K562 (cell line): ENCODE measurements around the gene RNF123. TPM values are rescaled to one million over a fixed set of nuclear protein-coding genes. Genes with fewer than 3 reads are reported as not detected.

Experiments used
- HEY1 ChIP-seq: fragments of 250-450 bp; sonication (Bioruptor Pico); IDR thresholded peaks from 2 replicates; pipeline ENCODE4 v1.5.0; 2020; ENCODE audit warnings: mild to moderate bottlenecking, moderate library complexity, borderline replicate concordance
- NEUROD1 ChIP-seq: fragments of 150-350 bp; IDR thresholded peaks from 2 replicates; pipeline ENCODE4 v1.6.1; 2014; ENCODE audit warnings: borderline replicate concordance, low read length, low read depth; ENCODE audit not compliant: partially characterized antibody
- NONO ChIP-seq, 2 experiments: fragments of 200-400 bp in 1 of 2; fragments of 450-650 bp in 1 of 2; formaldehyde crosslinking in 1 of 2; IDR thresholded peaks; 2 replicates each; pipeline ENCODE4 v1.6.1; 2017; ENCODE audit warnings: low read depth in 2 of 2, mild to moderate bottlenecking in 2 of 2, moderate library complexity in 2 of 2, low read length in 1 of 2
- POLR2AphosphoS2 ChIP-seq: IDR thresholded peaks from 2 replicates; pipeline ENCODE4 v1.6.1; 2012; ENCODE audit warnings: low read length, improper control_type of control experiment
- ZNF408 ChIP-seq: fragments of 250-450 bp; sonication (Bioruptor Pico); IDR thresholded peaks from 2 replicates; pipeline ENCODE4 v1.4.0; 2020; ENCODE audit warnings: low read depth, mild to moderate bottlenecking, moderate library complexity
- polyA plus RNA-seq, 8 experiments: library from polyadenylated mRNA; depleted of rRNA in 4 of 8; stranded (reverse) in 5 of 8; unstranded in 3 of 8; fragments of >200 nt; fragmentation: Nextera tagmentation in 2 of 8; fragmentation: Illumina TruSeq in 1 of 8; extraction: Ambion mirVana in 2 of 8; extraction: Trizol in 1 of 8; gene quantifications; 2 replicates each; pipeline versions ENCODE4 v1.2.1 to v1.2.3, GENCODE V29; 2011 to 2014; ENCODE audit warnings: inconsistent platforms in 1 of 8, missing spikeins in 1 of 8
- total RNA-seq, 7 experiments: library from RNA; depleted of rRNA in 6 of 7; stranded (reverse); fragments of >200 nt in 6 of 7; fragmentation: Illumina TruSeq in 2 of 7; extraction: Trizol in 2 of 7; gene quantifications; 2 replicates each; pipeline versions ENCODE4 v1.2.1 to v1.2.3, GENCODE V29; 2011 to 2021; ENCODE audit warnings: low replicate concordance in 1 of 7
- TF ChIP-seq, protein P1 (sequence below): fragments of 200-600 bp; sonication (generic); IDR thresholded peaks from one replicate; pipeline ENCODE4 v1.6.1; 2012; ENCODE audit warnings: mild to moderate bottlenecking, low read depth, low read length, inconsistent platforms

Gene RNF123
- total and polyA plus RNA-seq, 9 of the 15 experiments (the other 6 are each of a cell fraction or from before 2014, with no cell fraction given): 8.7 to 53.1 (median 17.5) TPM

DNA sequence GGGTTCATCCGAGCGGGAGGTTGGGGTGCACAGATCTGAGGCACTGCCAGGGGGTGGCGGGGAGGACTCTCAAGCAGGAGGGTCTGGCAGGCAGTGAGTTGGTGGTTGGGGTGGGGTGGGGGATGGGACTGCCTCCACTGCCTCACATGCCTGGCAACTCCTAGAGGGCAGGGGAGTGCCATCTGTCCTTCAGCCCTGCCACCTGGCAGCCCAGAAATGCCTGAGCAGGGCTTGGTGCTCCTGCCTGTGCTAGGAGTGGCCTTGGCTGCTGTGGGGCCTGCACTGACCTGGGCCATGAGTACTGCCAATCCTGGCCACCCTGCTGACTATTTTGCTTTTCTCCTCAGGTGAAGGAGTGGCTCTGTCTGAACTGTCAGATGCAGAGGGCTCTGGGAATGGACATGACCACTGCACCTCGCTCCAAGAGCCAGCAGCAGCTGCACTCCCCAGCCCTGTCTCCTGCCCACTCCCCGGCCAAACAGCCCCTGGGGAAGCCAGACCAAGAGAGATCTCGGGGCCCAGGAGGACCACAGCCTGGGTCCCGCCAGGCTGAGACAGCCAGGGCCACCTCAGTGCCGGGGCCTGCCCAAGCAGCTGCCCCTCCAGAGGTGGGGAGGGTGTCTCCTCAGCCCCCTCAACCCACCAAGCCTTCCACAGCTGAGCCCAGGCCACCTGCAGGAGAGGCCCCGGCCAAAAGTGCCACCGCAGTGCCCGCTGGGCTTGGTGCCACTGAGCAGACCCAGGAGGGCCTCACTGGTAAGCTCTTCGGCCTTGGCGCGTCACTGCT, 47.2 kb upstream of the RNF123 start (continued):
- TF ChIP-seq NEUROD1 (no peak), ZNF408 (CRISPR knock-in tag) (no peak), NONO (IDR thresholded peaks at IDR 0.05; ENCODE audit: low read depth in 2 of 2, low read length in 1 of 2) (no peak), HEY1 (CRISPR knock-in tag) (no peak), POLR2AphosphoS2 (no peak)
- TF ChIP-seq, protein P1, sequence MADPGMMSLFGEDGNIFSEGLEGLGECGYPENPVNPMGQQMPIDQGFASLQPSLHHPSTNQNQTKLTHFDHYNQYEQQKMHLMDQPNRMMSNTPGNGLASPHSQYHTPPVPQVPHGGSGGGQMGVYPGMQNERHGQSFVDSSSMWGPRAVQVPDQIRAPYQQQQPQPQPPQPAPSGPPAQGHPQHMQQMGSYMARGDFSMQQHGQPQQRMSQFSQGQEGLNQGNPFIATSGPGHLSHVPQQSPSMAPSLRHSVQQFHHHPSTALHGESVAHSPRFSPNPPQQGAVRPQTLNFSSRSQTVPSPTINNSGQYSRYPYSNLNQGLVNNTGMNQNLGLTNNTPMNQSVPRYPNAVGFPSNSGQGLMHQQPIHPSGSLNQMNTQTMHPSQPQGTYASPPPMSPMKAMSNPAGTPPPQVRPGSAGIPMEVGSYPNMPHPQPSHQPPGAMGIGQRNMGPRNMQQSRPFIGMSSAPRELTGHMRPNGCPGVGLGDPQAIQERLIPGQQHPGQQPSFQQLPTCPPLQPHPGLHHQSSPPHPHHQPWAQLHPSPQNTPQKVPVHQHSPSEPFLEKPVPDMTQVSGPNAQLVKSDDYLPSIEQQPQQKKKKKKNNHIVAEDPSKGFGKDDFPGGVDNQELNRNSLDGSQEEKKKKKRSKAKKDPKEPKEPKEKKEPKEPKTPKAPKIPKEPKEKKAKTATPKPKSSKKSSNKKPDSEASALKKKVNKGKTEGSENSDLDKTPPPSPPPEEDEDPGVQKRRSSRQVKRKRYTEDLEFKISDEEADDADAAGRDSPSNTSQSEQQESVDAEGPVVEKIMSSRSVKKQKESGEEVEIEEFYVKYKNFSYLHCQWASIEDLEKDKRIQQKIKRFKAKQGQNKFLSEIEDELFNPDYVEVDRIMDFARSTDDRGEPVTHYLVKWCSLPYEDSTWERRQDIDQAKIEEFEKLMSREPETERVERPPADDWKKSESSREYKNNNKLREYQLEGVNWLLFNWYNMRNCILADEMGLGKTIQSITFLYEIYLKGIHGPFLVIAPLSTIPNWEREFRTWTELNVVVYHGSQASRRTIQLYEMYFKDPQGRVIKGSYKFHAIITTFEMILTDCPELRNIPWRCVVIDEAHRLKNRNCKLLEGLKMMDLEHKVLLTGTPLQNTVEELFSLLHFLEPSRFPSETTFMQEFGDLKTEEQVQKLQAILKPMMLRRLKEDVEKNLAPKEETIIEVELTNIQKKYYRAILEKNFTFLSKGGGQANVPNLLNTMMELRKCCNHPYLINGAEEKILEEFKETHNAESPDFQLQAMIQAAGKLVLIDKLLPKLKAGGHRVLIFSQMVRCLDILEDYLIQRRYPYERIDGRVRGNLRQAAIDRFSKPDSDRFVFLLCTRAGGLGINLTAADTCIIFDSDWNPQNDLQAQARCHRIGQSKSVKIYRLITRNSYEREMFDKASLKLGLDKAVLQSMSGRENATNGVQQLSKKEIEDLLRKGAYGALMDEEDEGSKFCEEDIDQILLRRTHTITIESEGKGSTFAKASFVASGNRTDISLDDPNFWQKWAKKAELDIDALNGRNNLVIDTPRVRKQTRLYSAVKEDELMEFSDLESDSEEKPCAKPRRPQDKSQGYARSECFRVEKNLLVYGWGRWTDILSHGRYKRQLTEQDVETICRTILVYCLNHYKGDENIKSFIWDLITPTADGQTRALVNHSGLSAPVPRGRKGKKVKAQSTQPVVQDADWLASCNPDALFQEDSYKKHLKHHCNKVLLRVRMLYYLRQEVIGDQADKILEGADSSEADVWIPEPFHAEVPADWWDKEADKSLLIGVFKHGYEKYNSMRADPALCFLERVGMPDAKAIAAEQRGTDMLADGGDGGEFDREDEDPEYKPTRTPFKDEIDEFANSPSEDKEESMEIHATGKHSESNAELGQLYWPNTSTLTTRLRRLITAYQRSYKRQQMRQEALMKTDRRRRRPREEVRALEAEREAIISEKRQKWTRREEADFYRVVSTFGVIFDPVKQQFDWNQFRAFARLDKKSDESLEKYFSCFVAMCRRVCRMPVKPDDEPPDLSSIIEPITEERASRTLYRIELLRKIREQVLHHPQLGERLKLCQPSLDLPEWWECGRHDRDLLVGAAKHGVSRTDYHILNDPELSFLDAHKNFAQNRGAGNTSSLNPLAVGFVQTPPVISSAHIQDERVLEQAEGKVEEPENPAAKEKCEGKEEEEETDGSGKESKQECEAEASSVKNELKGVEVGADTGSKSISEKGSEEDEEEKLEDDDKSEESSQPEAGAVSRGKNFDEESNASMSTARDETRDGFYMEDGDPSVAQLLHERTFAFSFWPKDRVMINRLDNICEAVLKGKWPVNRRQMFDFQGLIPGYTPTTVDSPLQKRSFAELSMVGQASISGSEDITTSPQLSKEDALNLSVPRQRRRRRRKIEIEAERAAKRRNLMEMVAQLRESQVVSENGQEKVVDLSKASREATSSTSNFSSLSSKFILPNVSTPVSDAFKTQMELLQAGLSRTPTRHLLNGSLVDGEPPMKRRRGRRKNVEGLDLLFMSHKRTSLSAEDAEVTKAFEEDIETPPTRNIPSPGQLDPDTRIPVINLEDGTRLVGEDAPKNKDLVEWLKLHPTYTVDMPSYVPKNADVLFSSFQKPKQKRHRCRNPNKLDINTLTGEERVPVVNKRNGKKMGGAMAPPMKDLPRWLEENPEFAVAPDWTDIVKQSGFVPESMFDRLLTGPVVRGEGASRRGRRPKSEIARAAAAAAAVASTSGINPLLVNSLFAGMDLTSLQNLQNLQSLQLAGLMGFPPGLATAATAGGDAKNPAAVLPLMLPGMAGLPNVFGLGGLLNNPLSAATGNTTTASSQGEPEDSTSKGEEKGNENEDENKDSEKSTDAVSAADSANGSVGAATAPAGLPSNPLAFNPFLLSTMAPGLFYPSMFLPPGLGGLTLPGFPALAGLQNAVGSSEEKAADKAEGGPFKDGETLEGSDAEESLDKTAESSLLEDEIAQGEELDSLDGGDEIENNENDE: no peak
